Epithelial cell of alveolus of lung (primary cell): ENCODE data around the gene TPGS1. TPM values are rescaled to one million over a fixed set of nuclear protein-coding genes. Genes with fewer than 3 reads are reported as not detected.

Experiments used
- total RNA-seq: library from RNA; depleted of rRNA; stranded (reverse); fragments of >200 nt; gene quantifications from 2 replicates; pipeline ENCODE4 v1.2.1, GENCODE V29; 2015

The TPGS1 gene, protein sequence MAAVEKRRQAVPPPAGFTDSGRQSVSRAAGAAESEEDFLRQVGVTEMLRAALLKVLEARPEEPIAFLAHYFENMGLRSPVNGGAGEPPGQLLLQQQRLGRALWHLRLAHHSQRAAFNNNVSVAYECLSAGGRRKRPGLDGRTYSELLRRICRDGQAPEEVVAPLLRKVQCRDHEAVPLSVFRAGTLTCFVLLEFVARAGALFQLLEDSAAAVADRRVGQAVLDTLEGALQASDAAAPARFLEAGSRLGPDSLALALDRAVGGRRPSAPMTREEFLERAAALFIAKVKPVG
- 34.6 and 75.3 TPM in 2 replicates for total RNA-seq

DNA sequence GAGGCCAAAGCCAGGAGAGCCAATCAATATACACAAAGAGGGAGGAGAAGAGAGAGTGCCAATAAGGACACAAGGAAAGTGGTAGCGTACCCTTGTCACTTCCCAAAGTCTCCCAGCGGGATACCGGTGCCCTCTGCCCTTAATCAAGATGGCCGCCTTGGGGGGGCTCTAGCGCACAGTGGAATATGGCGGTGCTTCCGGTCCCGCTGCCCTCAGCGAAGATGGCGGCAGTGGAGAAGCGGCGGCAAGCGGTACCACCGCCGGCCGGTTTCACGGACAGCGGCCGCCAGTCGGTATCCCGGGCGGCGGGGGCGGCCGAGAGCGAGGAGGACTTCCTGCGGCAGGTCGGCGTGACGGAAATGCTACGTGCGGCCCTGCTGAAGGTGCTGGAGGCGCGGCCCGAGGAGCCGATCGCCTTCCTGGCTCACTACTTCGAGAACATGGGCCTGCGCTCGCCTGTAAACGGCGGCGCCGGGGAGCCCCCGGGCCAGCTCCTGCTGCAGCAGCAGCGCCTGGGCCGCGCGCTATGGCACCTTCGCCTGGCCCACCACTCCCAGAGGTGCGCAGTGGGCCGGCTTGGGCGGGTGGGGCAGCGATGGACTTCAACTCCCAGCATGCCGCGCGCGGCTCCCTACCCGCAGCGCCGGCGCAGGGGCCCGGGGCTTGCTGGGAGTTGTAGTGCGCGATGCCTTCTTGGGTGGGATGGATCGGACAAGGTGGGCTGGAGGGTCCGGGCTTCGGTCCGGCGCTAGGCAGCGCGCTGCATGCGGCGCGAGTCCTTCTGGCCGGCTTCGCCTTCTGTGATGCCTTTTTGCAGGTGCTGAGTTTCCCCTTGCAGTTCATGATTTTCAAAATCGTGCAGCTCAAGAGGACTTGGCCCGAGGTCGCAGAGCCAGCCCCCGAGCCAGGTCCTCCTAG lies at the start of gene TPGS1:
TSS of gene TPGS1 (plus strand) at position 212 of the 918 bp plus-strand sequence. CDS start at position 222, 10 bp downstream.

DNA sequence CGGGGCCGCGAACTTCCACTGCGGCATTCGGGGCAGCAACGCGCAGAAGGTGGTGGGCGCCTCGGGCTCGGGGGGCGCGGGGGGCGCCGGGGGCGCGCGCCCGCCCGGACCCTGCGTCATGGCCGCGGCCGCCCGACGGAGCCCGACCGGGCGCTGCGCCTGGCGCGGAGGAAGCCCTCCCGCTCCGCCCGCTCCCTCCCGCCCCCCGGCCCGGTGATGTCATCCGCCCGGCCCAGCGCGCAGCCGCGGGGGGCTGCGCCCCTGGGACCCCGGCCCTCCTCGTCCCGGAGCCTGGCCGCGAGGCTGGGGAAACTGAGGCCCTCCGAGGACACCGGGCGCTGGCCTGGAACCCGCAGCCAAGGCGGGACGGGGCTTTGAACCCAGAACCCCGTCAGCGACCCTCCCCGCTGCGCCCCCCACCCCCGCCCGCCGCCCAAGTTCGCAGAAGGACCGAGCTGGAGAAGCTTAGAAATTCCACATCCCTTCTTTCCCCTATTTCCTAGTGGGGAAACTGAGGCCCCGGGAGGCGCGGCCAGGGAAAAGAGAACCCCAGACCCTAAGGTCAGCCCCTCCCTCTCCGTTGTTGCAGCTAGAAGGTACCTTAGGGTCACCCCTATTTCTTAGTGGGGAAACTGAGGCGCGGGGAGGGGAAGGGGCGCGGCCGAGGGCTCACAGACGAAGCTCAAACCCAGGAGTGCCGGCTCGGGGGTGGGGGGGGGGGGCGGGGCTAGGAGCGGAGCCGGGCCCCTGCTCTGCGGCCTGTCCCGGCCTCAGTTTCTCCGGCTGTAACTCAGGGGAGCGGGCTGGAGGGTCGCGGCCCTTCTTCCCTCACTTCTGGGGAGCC lies 46.2 kb upstream of the TPGS1 start, which contains the start of gene SHC2:
TSS of gene SHC2 (minus strand) at position 157 of the 844 bp plus-strand sequence. CDS start at position 120, 37 bp downstream.

DNA sequence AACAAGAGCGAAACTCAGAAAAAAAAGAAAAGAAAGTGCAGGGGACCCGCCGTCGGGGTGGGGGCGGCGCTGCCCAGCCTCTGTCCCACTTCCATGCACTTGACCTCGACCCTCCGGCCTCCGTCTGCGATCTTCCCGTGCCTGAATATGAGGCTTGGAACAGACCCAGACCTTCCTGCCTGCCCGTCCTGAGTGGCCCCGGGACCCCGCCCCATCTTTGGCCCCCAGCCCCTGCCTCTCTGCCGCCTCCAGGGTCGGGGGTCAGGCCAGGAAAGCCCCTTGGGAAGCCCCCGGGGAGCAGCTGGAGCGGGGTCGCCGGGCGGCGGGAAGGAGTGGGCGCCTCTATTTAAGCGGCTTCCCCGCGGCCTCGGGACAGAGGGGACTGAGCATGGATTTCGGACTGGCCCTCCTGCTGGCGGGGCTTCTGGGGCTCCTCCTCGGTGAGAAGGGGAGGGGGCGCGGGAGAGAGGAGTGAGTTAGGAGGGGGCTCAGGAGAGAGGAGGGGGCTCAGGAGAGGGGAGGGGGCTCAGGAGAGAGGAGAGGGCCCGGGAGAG lies 11.1 kb upstream of the TPGS1 start, which contains the start of gene MADCAM1:
TSS of gene MADCAM1 (plus strand) at position 375 of the 554 bp plus-strand sequence. CDS start at position 389, 14 bp downstream.

DNA sequence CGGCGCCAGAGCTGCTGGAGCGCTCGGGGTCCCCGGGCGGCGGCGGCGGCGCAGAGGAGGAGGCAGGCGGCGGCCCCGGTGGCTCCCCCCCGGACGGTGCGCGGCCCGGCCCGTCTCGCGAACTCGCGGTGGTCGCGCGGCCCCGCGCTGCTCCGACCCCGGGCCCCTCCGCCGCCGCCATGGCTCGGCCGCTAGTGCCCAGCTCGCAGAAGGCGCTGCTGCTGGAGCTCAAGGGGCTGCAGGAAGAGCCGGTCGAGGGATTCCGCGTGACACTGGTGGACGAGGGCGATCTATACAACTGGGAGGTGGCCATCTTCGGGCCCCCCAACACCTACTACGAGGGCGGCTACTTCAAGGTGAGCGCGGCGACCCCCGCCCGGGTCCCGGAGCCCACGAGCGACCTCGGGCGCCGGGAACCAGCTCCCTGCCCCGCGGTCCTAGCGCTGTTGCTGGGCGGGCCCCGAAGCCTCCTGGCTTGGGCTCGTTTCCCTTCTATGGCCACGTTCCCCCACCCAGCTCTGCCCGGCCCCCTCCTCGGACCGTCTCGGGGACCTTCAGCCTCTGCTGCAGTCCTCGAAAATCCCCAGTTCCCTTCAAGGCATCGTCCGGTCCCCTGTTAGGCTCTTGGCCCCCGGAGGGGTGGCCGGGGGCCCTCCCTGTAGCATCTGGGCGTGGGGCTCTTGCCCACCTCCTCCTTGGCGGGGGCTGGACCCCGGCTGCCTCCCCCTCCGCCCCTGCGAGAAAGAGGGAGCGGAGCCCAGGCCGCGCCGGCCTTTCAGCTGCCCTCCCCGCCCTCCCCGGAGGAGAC lies 24.7 kb downstream of the TPGS1 start, which contains the start of gene CDC34:
TSS of gene CDC34 (plus strand) at position 8 of the 808 bp plus-strand sequence. CDS start at position 180, 172 bp downstream.

DNA sequence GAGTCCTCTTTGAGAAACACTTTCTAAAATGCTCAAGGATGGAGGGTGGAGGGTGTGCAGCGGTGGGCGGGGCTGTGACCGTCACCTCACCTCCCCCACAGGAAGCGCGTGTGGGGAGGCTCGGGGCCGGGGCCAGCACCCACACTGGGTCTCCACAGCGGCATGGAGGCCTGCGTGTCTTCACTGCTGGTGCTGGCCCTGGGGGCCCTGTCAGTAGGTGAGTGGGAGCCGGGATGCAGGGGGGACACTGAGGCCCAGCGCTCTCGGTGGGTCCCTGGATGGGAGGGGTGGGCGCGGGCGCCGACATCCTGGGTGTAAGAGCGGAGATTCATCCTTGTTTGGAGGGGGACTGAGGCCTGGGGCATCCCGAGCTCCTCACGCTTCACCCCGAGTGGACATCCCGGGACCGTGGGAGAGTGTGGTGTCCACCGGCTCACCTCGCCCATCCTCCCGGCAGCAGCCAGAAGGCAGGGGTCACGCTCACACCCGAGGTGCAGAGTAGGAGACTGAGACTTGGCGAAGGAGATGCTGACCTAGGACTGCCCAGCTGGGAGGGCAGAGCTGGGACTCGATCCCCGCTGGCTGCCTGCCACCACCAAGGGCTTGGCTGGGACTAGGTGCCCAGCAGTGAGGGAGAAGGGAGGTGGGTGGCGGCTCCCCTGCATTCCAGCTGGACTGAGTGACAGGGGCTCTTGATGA lies 36.8 kb downstream of the TPGS1 start, which contains the start of gene GZMM:
TSS of gene GZMM (plus strand) at position 144 of the 699 bp plus-strand sequence. CDS start at position 163, 19 bp downstream.

Other genes starting within 250 kb of the TPGS1 start
- 14.2 and 17.3 TPM in 2 replicates for gene PLPP2, start 216.1 kb upstream of the TPGS1 start, total RNA-seq
- 15.6 and 47.8 TPM in 2 replicates for gene MIER2, start 162.7 kb upstream of the TPGS1 start, total RNA-seq
- 0.13 and 0.64 TPM in 2 replicates for gene C2CD4C, start 98.3 kb upstream of the TPGS1 start, total RNA-seq
- gene SHC2, start 46.5 kb upstream of the TPGS1 start, total RNA-seq: 0.91 and 9.1 TPM in 2 replicates
- not detected in 2 replicates for gene MADCAM1, start 11.0 kb upstream of the TPGS1 start, total RNA-seq
- 79.0 and 83.1 TPM in 2 replicates for gene CDC34, start 24.3 kb downstream of the TPGS1 start, total RNA-seq
- gene GZMM, start 36.6 kb downstream of the TPGS1 start, total RNA-seq: 1.1 TPM in 1 of 2 replicates, not detected in the other
- 749 and 1,031 TPM in 2 replicates for gene BSG, start 65.1 kb downstream of the TPGS1 start, total RNA-seq
- gene HCN2, start 82.4 kb downstream of the TPGS1 start, total RNA-seq: 1.6 and 2.7 TPM in 2 replicates
- gene POLRMT, start 126.0 kb downstream of the TPGS1 start, total RNA-seq: 35.1 and 36.3 TPM in 2 replicates
- not detected in 2 replicates for gene FGF22, start 132.4 kb downstream of the TPGS1 start, total RNA-seq
- gene RNF126, start 155.7 kb downstream of the TPGS1 start, total RNA-seq: 57.8 and 95.7 TPM in 2 replicates
- 118 and 238 TPM in 2 replicates for gene FSTL3, start 168.9 kb downstream of the TPGS1 start, total RNA-seq
- 1.9 TPM in 1 of 2 replicates, not detected in the other for gene PRSS57, start 188.0 kb downstream of the TPGS1 start, total RNA-seq
- 15.9 and 83.0 TPM in 2 replicates for gene PALM, start 201.4 kb downstream of the TPGS1 start, total RNA-seq
- 3.2 TPM in 2 replicates for gene MISP, start 243.6 kb downstream of the TPGS1 start, total RNA-seq